Right lung (tissue), 5 donors: ENCODE results near the gene WDR47. TPM values are rescaled to one million over a fixed set of nuclear protein-coding genes. Genes with fewer than 3 reads are reported as not detected.
"Not testable (repeated sequence)": the region's sequence is repeated elsewhere in the genome, so short reads cannot be mapped to it uniquely, and the experiment has no call there.

Experiments
- DNase-seq, 2 donors: peaks; one replicate each; pipeline ENCODE4 v3.0.0-alpha.2; 2013
- polyA plus RNA-seq, 5 donors: library from polyadenylated mRNA; unstranded; fragments of 120-200 nt; gene quantifications; one replicate each; pipeline versions ENCODE4 v1.2.1 to v1.2.3, GENCODE V29; 2013; ENCODE audit warnings: inconsistent platforms in 1 of 5, low replicate concordance in 1 of 5; ENCODE audit not compliant: insufficient read length in 5 of 5, insufficient read depth in 1 of 5

WDR47 gene
- polyA plus RNA-seq, 5 donors: 13.2 to 17.6 (median 16.0) TPM

- DNase-seq: no peak
Observed at GRCh38 chr1:108969346-108969745, 72.6 kb downstream of the WDR47 start.

- DNase-seq: peak; percentile 88 to 94
Observed at GRCh38 chr1:108963052-108963686, 78.7 kb downstream of the WDR47 start, which contains the start of gene CLCC1. Gene CLCC1, minus strand, starts transcription at chr1:108963484. Its CDS starts 13,047 bp downstream, at chr1:108950437.

- no peak for DNase-seq
Observed at GRCh38 chr1:108962681-108963051, 79.2 kb downstream of the WDR47 start.

GRCh38 chr1:108961752-108962486 lies 80.0 kb downstream of the WDR47 start:
- DNase-seq: no peak

GRCh38 chr1:108961198-108961597 lies 80.7 kb downstream of the WDR47 start:
- DNase-seq: no peak

GRCh38 chr1:108960719-108961118 lies 81.2 kb downstream of the WDR47 start:
- no peak for DNase-seq

GRCh38 chr1:108957888-108958287 lies 84.0 kb downstream of the WDR47 start:
- no peak for DNase-seq

- no peak for DNase-seq
Observed at GRCh38 chr1:108955881-108956280, 86.0 kb downstream of the WDR47 start.

- no peak for DNase-seq
Observed at GRCh38 chr1:108955111-108955510, 86.8 kb downstream of the WDR47 start.

GRCh38 chr1:108953452-108953851 lies 88.5 kb downstream of the WDR47 start:
- DNase-seq: no peak

GRCh38 chr1:108951242-108951641 lies 90.7 kb downstream of the WDR47 start:
- no peak for DNase-seq

GRCh38 chr1:108949044-108949443 lies 92.9 kb downstream of the WDR47 start:
- DNase-seq: no peak

GRCh38 chr1:108947871-108948525 lies 93.9 kb downstream of the WDR47 start:
- no peak for DNase-seq

GRCh38 chr1:108936170-108936569 lies 105.7 kb downstream of the WDR47 start:
- DNase-seq: no peak

- DNase-seq: no peak
Observed at GRCh38 chr1:108933944-108934343, 108.0 kb downstream of the WDR47 start.

- DNase-seq: not testable (repeated sequence)
Observed at GRCh38 chr1:108927565-108927964, 114.3 kb downstream of the WDR47 start.

GRCh38 chr1:108925920-108926319 lies 116.0 kb downstream of the WDR47 start:
- no peak for DNase-seq

Other genes with a start within 250 kb of the WDR47 start
- under 1 TPM in 4 of 5 donors, not detected in 1; 0.41 to 0.78 (median 0.57) TPM for gene AKNAD1, start 185.0 kb downstream of the WDR47 start, polyA plus RNA-seq
- 10 to 100 TPM; 20.8 to 40.2 (median 29.0) TPM for gene GPSM2, start 165.1 kb downstream of the WDR47 start, polyA plus RNA-seq
- 10 to 100 TPM; 33.5 to 57.5 (median 45.1) TPM for gene CLCC1, start 78.6 kb downstream of the WDR47 start, polyA plus RNA-seq
- 10 to 100 TPM; 25.9 to 38.6 (median 33.9) TPM for gene TAF13, start 33.9 kb upstream of the WDR47 start, polyA plus RNA-seq
- gene TMEM167B, start 48.7 kb upstream of the WDR47 start, polyA plus RNA-seq: 10 to 100 TPM; 33.8 to 46.6 (median 42.9) TPM
- 10 to 100 TPM in 4 of 5 donors, 1 to 10 TPM in 1; 8.2 to 11.5 (median 10.5) TPM for gene ELAPOR1, start 72.0 kb upstream of the WDR47 start, polyA plus RNA-seq
- 100 to 1,000 TPM; 143 to 159 (median 145) TPM for gene SARS1, start 171.8 kb upstream of the WDR47 start, polyA plus RNA-seq
- 10 to 100 TPM in 3 of 5 donors, 1 to 10 TPM in 2; 9.6 to 17.0 (median 13.5) TPM for gene CELSR2, start 207.4 kb upstream of the WDR47 start, polyA plus RNA-seq
- gene PSRC1, start 241.0 kb upstream of the WDR47 start, polyA plus RNA-seq: 10 to 100 TPM; 32.5 to 48.9 (median 39.3) TPM